ENCODE results near the gene MRPS34.

The MRPS34 gene

GRCh38 chr16:1781758-1782407, 8.9 kb upstream of the MRPS34 start:
- DNase-seq = peak in 2 of 3 donors; percentile 18 to 20
- Histone ChIP-seq H3K27ac (ENCODE audit: insufficient read depth, low read length, poor library complexity, severe bottlenecking) (peak overlapping the region; percentile 82), H3K9me3 (ENCODE audit: control insufficient read depth, low read length) (no peaks in the 10 kb centered on the region), H3K4me3 (ENCODE audit: insufficient read depth, low read depth, low read length, poor library complexity, severe bottlenecking) (peak overlapping the region; percentile 81), H3K4me1 (ENCODE audit: control insufficient read depth, insufficient read depth, low read length, poor library complexity, severe bottlenecking) (peaks cover 9% of the 10 kb centered on the region), H3K36me3 (ENCODE audit: control insufficient read depth, insufficient read depth, low read length) (peaks cover 20% of the 10 kb centered on the region), H3K27me3 (replicated peaks; ENCODE audit: control insufficient read depth, insufficient read depth, low read length, poor library complexity, severe bottlenecking) (no peaks in the 10 kb centered on the region)

DNA sequence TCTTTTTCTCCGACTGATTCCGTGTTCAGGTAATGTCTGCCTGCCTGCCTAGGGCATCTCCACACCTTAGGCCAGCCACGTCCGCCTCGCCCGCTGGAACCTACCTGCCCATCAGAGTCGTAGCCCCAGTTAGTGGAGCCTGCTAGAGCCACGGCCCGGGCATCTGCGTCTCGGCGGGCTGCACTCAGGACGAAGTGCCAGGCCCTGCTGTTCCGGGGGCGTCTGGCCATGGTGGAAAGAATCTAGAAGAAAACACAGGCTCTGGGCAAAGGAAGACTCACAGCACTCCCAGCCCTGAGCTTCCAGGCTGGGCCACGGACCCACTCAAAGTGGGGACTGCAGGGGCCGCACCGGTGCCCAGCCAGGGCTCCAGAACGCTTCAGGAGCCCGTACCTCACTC, 8.3 kb upstream of the MRPS34 start:
- peaks cover 20% of the 10 kb centered on the region for H3K36me3 ChIP-seq (ENCODE audit: control insufficient read depth, insufficient read depth, low read length)
- H3K4me1 ChIP-seq (ENCODE audit: control insufficient read depth, insufficient read depth, low read length, poor library complexity, severe bottlenecking) = peaks cover 9% of the 10 kb centered on the region
- H3K9me3 ChIP-seq (ENCODE audit: control insufficient read depth, low read length) = no peaks in the 10 kb centered on the region
- H3K27me3 ChIP-seq (replicated peaks; ENCODE audit: control insufficient read depth, insufficient read depth, low read length, poor library complexity, severe bottlenecking) = no peaks in the 10 kb centered on the region
- no peak overlapping the region for H3K27ac ChIP-seq (ENCODE audit: insufficient read depth, low read length, poor library complexity, severe bottlenecking)
- no peak for DNase-seq
- H3K4me3 ChIP-seq (ENCODE audit: insufficient read depth, low read depth, low read length, poor library complexity, severe bottlenecking) = peak overlapping the region; percentile 81

- Histone ChIP-seq H3K36me3 (ENCODE audit: control insufficient read depth, insufficient read depth, low read length) (peaks cover 25% of the 10 kb centered on the region), H3K27ac (ENCODE audit: insufficient read depth, low read length, poor library complexity, severe bottlenecking) (no peak overlapping the region), H3K4me3 (ENCODE audit: insufficient read depth, low read depth, low read length, poor library complexity, severe bottlenecking) (no peak overlapping the region), H3K4me1 (ENCODE audit: control insufficient read depth, insufficient read depth, low read length, poor library complexity, severe bottlenecking) (peaks cover 9% of the 10 kb centered on the region), H3K27me3 (replicated peaks; ENCODE audit: control insufficient read depth, insufficient read depth, low read length, poor library complexity, severe bottlenecking) (no peaks in the 10 kb centered on the region), H3K9me3 (ENCODE audit: control insufficient read depth, low read length) (no peaks in the 10 kb centered on the region)
- DNase-seq = no peak
Observed at GRCh38 chr16:1780677-1781072, 7.7 kb upstream of the MRPS34 start.

GRCh38 chr16:1779741-1780676, 7.1 kb upstream of the MRPS34 start:
- DNase-seq = no peak
- no peak overlapping the region for H3K4me3 ChIP-seq (ENCODE audit: insufficient read depth, low read depth, low read length, poor library complexity, severe bottlenecking)
- H3K9me3 ChIP-seq (ENCODE audit: control insufficient read depth, low read length) = no peaks in the 10 kb centered on the region
- H3K4me1 ChIP-seq (ENCODE audit: control insufficient read depth, insufficient read depth, low read length, poor library complexity, severe bottlenecking) = peaks cover 9% of the 10 kb centered on the region
- H3K36me3 ChIP-seq (ENCODE audit: control insufficient read depth, insufficient read depth, low read length) = peaks cover 27% of the 10 kb centered on the region
- H3K27me3 ChIP-seq (replicated peaks; ENCODE audit: control insufficient read depth, insufficient read depth, low read length, poor library complexity, severe bottlenecking) = no peaks in the 10 kb centered on the region
- no peak overlapping the region for H3K27ac ChIP-seq (ENCODE audit: insufficient read depth, low read length, poor library complexity, severe bottlenecking)

DNA sequence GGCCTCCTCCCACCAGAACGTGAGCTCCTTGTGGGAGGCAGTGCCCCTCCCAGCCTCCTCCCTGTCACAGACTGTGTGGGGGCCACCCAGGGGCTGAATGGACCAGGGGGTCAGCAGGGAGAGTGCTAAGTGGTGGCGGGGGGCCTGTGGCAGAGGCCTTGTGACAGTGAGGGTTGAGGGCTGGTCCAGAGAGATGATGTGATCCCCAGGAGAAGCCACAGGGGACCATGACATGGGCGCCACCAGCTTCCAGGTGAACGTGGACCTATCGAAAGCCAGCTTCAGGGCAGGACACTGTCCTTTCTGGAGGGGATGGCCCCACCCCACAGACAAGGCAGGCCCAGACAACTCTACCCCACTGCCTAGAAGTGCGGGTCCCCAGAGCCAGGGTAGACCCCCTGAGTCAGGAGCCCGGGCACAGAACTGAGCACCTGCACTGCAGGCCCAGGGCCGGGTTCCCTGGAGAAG, 6.3 kb upstream of the MRPS34 start:
- H3K4me1 ChIP-seq (ENCODE audit: control insufficient read depth, insufficient read depth, low read length, poor library complexity, severe bottlenecking) = peaks cover 13% of the 10 kb centered on the region
- no peaks in the 10 kb centered on the region for H3K27me3 ChIP-seq (replicated peaks; ENCODE audit: control insufficient read depth, insufficient read depth, low read length, poor library complexity, severe bottlenecking)
- no peak overlapping the region for H3K4me3 ChIP-seq (ENCODE audit: insufficient read depth, low read depth, low read length, poor library complexity, severe bottlenecking)
- no peak overlapping the region for H3K27ac ChIP-seq (ENCODE audit: insufficient read depth, low read length, poor library complexity, severe bottlenecking)
- no peaks in the 10 kb centered on the region for H3K9me3 ChIP-seq (ENCODE audit: control insufficient read depth, low read length)
- DNase-seq = no peak
- H3K36me3 ChIP-seq (ENCODE audit: control insufficient read depth, insufficient read depth, low read length) = peaks cover 27% of the 10 kb centered on the region

- peaks cover 20% of the 10 kb centered on the region for H3K4me1 ChIP-seq (ENCODE audit: control insufficient read depth, insufficient read depth, low read length, poor library complexity, severe bottlenecking)
- no peaks in the 10 kb centered on the region for H3K27me3 ChIP-seq (replicated peaks; ENCODE audit: control insufficient read depth, insufficient read depth, low read length, poor library complexity, severe bottlenecking)
- no peak overlapping the region for H3K4me3 ChIP-seq (ENCODE audit: insufficient read depth, low read depth, low read length, poor library complexity, severe bottlenecking)
- no peak overlapping the region for H3K27ac ChIP-seq (ENCODE audit: insufficient read depth, low read length, poor library complexity, severe bottlenecking)
- H3K9me3 ChIP-seq (ENCODE audit: control insufficient read depth, low read length) = no peaks in the 10 kb centered on the region
- no peak for DNase-seq
- peaks cover 27% of the 10 kb centered on the region for H3K36me3 ChIP-seq (ENCODE audit: control insufficient read depth, insufficient read depth, low read length)
Observed at GRCh38 chr16:1778200-1779179, 5.6 kb upstream of the MRPS34 start.

DNA sequence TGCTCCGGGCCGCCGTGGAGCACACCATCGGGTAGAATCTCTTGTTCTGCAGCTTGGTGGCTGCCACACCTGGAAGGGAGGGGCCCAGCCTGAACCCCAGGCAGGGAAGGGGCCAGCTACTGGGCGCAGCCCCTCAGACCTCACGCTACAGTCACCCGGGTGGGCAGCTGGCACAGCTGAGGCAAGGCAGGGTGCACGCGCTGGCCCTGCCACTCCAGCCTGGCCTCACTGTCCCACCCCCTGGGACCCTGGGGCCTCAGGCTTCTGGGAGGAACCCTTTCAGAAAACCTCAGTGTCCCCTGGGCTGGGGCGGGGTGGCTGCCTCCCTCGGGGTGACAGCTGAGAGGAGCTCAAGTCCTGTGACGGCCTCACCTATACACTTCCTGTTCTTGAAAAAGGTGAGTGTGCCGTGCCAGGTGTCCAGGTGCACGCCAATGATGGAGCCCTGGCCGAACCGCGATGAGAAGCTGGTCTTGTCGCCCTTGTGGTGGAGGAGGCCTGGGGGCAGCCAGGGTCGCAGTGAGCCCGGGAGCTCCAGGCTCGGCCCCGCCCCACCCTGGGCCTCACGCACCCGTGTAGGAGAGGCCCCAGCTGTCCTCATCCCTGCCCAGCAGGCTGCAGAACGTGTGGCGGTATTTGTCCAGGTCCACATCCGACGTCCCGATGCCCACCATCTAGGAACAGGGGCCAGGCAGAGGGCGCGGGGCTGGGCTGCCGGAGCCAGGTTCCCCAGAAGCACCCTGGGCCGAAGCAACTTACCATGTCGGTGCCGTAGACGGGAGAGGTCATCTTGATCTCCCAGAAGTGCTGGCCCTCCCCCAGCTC, 4.7 kb upstream of the MRPS34 start:
- Histone ChIP-seq H3K9me3 (ENCODE audit: control insufficient read depth, low read length) (no peaks in the 10 kb centered on the region), H3K36me3 (ENCODE audit: control insufficient read depth, insufficient read depth, low read length) (peaks cover 27% of the 10 kb centered on the region), H3K4me1 (ENCODE audit: control insufficient read depth, insufficient read depth, low read length, poor library complexity, severe bottlenecking) (peaks cover 21% of the 10 kb centered on the region), H3K4me3 (ENCODE audit: insufficient read depth, low read depth, low read length, poor library complexity, severe bottlenecking) (no peak overlapping the region), H3K27ac (ENCODE audit: insufficient read depth, low read length, poor library complexity, severe bottlenecking) (no peak overlapping the region), H3K27me3 (replicated peaks; ENCODE audit: control insufficient read depth, insufficient read depth, low read length, poor library complexity, severe bottlenecking) (no peaks in the 10 kb centered on the region)
- no peak for DNase-seq

- peaks cover 27% of the 10 kb centered on the region for H3K36me3 ChIP-seq (ENCODE audit: control insufficient read depth, insufficient read depth, low read length)
- H3K4me1 ChIP-seq (ENCODE audit: control insufficient read depth, insufficient read depth, low read length, poor library complexity, severe bottlenecking) = peaks cover 26% of the 10 kb centered on the region
- H3K4me3 ChIP-seq (ENCODE audit: insufficient read depth, low read depth, low read length, poor library complexity, severe bottlenecking) = no peak overlapping the region
- DNase-seq = no peak
- H3K27ac ChIP-seq (ENCODE audit: insufficient read depth, low read length, poor library complexity, severe bottlenecking) = no peak overlapping the region
- H3K9me3 ChIP-seq (ENCODE audit: control insufficient read depth, low read length) = no peaks in the 10 kb centered on the region
- no peaks in the 10 kb centered on the region for H3K27me3 ChIP-seq (replicated peaks; ENCODE audit: control insufficient read depth, insufficient read depth, low read length, poor library complexity, severe bottlenecking)
Observed at GRCh38 chr16:1776991-1777374, 4.0 kb upstream of the MRPS34 start.

DNA sequence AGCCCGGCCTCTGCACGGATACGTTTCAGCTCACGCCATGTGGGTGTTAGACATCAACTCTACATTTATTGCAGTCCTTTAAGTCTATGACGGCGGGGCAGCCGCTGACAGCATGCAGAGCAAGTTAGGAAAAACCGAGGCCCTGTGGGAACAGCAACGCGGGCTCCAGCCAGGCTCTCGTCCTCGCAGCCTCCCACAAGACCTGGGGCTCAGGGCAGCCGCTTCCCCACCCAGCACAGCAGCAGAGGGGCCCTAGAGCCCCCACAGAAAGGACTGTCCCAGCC, 3.7 kb upstream of the MRPS34 start:
- H3K27ac ChIP-seq (ENCODE audit: insufficient read depth, low read length, poor library complexity, severe bottlenecking) = no peak overlapping the region
- H3K36me3 ChIP-seq (ENCODE audit: control insufficient read depth, insufficient read depth, low read length) = peaks cover 27% of the 10 kb centered on the region
- DNase-seq = no peak
- no peaks in the 10 kb centered on the region for H3K27me3 ChIP-seq (replicated peaks; ENCODE audit: control insufficient read depth, insufficient read depth, low read length, poor library complexity, severe bottlenecking)
- no peaks in the 10 kb centered on the region for H3K9me3 ChIP-seq (ENCODE audit: control insufficient read depth, low read length)
- peaks cover 25% of the 10 kb centered on the region for H3K4me1 ChIP-seq (ENCODE audit: control insufficient read depth, insufficient read depth, low read length, poor library complexity, severe bottlenecking)
- H3K4me3 ChIP-seq (ENCODE audit: insufficient read depth, low read depth, low read length, poor library complexity, severe bottlenecking) = no peak overlapping the region
